ELR (cell line): ENCODE results near the gene PLA2G2D.

Source experiments
- DNase-seq: peaks from one replicate; pipeline ENCODE4 v3.0.0-alpha.2; 2015; ENCODE audit warnings: low read depth

PLA2G2D gene, protein sequence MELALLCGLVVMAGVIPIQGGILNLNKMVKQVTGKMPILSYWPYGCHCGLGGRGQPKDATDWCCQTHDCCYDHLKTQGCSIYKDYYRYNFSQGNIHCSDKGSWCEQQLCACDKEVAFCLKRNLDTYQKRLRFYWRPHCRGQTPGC

DNA sequence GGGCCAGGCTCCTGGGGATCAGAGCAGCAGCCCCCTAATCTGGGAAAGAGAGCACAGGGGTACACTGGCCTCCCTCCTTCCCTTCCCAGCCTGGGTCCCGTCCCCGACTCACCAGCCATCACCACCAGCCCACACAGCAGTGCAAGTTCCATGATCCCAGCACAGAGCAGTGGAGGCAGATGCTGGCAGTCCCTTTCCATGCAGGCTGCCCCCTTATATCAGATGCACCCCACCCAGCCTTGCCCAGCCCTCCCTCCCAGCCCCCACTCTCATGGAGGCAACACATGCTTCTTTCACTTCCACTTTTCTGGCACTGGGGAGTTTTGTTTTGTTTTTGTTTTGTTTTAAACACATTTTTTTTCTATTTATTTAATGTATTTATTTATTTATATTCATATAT is at the start of gene PLA2G2D:
Gene PLA2G2D, minus strand, starts transcription at position 190 of the 400 bp plus-strand sequence. Its CDS starts 38 bp downstream, at position 152.
- no peak for DNase-seq

DNA sequence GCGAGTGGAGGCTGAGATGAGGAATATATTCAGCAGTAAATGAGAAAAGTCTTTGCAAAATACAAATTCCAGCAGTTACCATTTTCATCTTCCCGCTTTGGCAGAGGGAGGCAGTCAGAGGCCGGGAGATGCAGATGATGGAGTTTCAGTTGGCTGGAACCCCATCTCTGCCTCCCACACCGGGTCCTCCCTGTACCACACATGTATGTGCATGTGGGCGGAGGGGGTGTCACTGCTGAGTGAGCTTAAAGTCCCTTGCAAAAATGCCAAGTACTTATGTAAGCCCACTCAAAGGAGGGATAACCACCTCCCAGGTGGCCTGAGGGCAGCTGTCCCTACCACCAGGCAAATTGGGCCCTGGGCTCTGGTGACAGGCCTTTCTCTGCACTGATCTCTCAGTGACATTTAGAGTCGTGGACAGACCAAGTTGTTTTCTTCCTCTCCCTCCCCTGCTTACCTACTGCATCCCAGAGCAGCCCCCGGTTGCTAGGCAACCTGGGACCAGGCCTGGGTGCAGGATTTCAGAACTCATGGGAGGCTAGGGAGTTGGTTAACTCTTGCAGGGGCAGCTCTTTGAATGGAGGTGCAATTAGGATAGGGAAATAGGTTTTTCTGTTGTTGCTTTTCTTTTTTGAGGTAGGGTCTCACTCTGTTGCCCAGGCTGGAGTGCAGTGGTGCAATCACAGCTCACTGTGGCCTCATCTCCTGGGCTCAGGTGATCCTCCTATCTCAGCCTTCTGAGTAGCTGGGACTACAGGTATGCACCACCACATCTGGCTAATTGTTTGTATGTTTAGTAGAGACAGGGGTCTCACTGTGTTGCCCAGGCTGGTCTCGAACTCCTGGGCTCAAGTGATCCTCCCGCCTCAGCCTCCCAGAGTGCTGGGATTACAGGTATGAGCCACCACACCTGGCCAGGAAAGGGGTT is 49.5 kb upstream of the PLA2G2D start:
- no peak for DNase-seq

DNA sequence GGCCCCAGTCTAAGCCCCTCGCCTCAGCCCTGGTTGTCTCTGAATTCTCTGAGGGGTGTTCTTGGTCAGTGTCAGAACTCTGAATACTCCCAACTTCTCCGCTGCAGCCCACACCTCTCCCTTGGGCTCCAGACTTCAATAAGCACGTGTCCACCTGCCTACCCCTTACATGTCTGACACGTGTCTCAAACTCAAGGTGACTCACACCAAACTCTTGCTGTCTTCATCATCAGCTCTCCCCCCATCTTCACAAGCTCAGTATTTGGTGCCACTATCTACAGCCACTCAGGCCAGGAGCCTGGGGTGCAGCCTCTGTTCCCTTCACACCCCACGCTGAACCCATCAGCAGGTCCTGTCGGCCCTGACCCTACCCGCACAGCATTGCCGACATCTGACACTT is 47.8 kb upstream of the PLA2G2D start:
- no peak for DNase-seq

GRCh38 chr1:20166051-20166450 is 46.7 kb upstream of the PLA2G2D start:
- no peak for DNase-seq

DNA sequence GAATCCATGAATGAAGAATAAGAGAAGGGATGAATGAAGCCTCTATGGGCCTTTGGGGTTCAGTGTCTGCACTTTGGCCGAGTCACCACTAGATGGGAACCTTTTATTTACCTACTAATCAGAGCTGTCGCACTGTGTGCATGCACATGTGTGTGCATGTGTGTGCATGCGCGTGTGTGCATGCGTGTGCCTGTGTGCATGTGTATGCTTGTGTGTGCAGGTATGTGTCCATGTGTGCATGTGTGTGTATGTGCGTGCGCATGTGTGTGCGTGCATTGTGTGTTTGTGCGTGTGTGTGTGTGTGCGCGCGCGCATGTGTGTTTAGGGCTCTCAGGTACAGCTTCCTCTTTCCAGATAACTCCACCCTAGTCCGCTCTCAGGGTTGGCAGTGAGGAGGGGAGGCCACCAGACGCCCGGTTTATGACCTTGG is 46.2 kb upstream of the PLA2G2D start:
- peak; percentile 34 for DNase-seq

DNA sequence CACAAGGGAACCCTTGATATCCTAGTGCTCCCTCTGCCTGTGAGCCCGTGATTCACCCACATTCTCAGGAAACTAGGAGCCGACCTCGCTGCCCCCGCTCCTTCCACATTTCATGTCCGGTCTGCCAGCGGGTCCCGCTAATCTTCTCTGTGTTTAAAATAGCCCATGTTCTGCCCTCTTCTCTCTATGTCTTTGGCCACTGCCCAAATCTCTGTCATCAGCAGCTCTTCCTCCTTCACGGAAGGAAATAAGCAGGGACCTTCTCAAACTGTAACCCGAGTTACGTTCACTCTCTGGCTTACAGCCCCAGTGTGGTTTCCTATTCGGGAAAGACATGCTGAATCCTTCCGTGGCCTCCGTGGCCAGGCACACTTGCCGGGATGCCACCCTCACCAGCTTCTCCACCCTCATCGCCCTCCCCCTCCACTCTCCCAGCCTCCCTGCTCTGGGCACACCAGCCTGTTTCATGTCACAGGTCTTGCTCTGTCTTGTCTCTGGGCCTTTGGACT is 45.4 kb upstream of the PLA2G2D start:
- DNase-seq, result no peak

- no peak for DNase-seq
Observed at GRCh38 chr1:20160034-20160433, 40.7 kb upstream of the PLA2G2D start.

DNA sequence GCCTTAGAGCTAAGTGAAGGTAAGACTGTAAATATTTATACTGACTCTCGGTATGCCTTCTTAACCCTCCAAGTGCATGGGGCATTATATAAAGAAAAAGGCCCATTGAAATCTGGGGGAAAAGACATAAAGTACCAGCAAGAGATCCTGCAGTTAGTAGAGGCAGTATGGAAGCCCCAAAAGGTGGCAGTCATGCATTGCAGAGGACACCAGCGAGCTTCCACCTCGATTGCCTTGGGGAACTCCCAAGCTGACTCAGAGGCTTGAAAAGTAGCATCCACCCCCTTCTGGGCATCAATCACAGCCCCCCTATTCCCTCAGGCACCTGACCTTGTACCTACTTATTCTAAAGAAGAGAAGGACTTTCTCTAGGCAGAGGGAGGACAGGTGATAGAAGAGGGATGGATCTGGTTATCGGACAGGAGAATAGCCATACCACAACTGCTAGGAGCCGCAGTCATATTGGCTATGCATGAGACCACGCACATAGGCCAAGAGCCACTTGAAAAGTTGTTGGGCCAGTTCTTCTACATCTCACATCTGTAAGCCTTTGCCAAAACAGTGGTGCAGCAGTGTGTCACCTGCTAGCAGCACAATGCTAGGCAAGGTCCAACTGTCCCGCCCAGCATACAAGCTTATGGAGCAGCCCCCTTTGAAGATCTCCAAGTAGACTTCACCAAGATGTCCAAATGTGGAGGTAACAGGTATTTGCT is 39.2 kb upstream of the PLA2G2D start:
- DNase-seq, result no peak

GRCh38 chr1:20154301-20154831 is 35.0 kb upstream of the PLA2G2D start:
- DNase-seq, result no peak

GRCh38 chr1:20153000-20153418 is 33.7 kb upstream of the PLA2G2D start:
- no peak for DNase-seq

DNA sequence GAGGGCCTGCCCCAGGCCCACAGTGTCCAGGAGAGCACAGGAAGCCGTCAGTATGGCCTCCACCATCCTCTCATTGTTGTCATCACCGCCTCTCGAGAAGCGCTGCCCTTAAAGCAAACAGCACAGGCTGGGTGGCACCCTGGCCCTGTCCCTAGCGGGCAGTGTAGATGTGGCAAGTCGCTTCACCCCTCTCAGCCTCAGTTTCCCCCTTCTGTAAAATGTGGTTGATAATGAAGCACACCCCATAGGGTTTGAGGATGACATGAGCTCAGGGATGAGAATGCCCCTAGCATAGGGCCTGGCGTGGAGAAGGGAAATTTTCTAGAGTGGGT is 33.2 kb upstream of the PLA2G2D start:
- DNase-seq, result no peak

GRCh38 chr1:20151906-20152598 is 32.7 kb upstream of the PLA2G2D start:
- peak; percentile 74 for DNase-seq

DNA sequence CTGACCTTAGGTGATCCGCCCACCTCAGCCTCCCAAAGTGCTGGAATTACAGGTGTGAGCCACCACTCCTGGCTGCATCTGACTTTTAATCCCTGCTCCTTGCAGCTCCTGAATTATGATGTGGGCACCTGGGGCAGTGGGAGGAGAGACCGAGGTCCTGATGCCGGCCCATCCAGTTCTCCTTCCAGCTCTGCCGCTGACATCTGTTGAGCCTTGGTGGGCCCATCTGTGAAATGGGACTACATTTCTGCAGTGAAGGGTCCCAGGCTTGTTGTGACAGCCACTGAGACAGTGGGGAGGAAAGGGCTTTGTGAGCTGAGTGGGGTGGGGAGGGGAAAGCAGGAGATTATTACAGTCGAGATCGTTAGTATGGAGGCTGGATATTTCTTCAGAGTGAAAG is 31.6 kb upstream of the PLA2G2D start:
- DNase-seq, result no peak

DNA sequence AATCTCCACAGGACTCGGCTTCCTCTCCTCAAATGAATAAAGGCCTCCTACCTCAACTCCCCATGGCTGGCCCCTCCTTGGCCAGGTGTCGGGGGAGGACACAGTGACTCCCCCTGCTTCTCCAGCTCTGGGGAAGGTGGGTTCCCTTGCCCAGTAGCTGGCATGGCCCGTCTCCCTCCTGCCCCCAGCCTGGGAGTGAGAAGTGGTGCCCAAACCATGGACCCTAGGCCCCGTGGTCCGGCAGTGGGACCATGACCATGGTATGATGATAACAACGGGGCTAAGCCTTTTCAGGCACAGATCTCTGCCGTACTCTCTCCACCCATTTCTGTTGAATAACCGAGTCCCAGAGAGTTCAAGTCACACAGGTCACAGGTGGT is 31.0 kb upstream of the PLA2G2D start:
- DNase-seq, result no peak

DNA sequence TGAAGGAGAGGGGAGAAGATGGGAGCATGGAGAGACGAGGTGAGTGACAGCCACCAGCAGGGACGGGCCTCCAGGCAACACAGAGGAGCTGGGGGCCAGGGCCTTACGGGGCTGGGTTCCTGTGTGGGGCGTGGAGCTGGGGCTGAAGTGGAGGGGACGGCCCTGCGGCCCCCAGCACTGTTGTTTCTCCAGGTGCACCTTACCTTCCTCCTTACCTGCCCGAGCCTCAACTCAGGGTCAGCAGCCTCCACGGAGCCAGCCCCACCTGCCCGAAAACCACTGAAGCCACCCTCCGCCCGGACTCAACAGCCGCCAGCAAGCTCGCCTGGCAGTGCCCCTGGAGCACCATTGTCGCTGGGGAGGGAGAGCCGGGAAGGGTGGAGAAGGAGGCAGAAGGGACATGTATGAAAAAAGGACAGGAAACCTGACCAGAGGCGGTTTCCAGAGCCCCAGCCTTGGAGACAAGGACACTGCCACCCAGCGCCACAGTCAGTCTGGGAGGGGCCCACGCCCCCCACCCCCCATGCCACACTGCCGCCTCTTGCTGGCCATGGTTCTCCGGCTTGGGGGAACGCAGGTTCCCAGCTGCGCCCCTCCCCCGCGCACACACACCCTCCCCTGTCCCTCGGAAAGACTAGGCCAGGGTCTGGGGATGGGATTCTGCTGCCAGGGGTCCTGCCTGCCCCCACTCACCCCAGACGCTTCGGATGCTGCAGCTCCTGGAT is 30.4 kb upstream of the PLA2G2D start:
- DNase-seq, result no peak

DNA sequence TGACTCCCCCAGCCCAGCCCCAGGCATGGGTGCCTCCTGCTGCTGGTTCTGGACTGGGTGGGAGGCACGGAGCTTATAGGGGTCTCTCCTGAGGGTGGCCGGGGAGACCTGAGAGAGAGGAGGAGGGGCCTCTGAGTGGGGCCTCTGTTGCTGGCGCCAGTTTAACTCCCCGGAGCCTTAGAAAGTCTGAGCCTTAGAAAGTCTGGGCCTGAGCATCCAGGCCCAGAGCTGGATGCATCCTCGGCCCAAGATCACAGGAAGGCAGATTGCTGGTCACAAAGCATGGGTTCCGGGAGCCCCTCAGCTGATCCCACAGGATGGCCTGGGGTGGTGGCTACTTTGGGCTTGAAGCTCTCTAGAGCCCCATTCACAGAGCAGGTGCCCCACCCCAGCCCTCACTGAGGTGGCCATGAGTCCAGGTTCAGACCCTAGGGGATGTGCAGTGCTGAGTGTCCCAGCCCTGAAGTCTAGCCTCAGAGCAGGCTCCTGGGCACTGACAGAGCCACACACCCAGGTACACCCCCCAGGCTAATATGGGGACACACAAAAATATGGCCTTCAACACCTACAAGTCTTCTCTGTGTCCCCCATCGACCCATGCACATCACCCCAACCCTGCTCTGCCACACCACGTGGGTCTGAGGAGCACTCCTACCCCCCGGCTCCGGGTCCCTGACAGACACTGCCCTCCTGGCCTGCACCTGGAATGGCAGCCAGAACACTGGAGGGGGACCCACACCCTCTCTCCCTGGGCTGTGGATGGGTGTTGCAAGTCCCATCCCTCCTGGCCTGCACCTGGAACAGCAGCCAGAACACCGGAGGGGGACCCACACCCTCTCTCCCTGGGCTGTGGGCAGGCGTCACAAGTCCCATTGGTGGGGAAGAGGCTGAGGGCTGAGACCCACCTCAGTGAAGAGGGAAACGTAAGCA is 29.5 kb upstream of the PLA2G2D start:
- DNase-seq, result no peak

DNA sequence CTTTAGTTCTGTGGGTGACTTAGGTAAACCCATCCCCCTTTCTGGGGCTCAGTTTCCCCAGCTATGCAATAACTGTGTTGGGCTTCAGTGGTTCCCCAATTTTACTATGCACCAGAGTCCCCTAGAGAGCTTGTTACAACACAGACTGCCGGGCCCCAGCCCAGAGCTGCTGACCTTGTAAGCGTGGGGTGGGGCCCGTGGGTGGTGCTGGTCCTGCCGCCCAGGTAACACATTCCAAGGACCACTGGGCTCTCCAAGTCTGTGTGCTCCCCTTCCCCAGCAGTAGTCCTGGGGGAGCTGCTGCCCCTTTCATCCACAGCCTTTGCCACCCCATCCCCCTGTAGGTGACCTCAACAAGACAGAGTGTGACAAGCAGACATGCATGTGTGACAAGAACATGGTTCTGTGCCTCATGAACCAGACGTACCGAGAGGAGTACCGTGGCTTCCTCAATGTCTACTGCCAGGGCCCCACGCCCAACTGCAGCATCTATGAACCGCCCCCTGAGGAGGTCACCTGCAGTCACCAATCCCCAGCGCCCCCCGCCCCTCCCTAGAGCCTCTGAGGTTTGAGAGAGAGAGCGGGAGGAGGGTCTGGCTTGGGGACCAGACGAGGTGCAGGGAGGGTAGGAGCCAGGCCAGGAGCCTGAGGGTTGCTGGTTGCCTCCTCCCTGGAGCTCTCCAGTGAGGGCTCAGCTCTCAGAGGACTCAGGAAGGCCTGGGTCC is 28.7 kb upstream of the PLA2G2D start:
- no peak for DNase-seq

- DNase-seq, result no peak
Observed at GRCh38 chr1:20143734-20144565, 24.6 kb upstream of the PLA2G2D start.

GRCh38 chr1:20143318-20143717 is 24.0 kb upstream of the PLA2G2D start:
- DNase-seq, result no peak
